KMS-11 (cell line): ENCODE results near the gene PPP1R14B.

Experiments used
- H2AFZ ChIP-seq: fragments of 200-600 bp; sonication (generic); 2 replicates; pipeline ENCODE4 v1.6.1; 2016; ENCODE audit warnings: antibody characterized with exemption, mixed run types, low read depth
- H3K27ac ChIP-seq: fragments of 200-600 bp; sonication (generic); 2 replicates; pipeline ENCODE4 v1.6.1; 2016; ENCODE audit warnings: mild to moderate bottlenecking, mixed run types
- H3K27me3 ChIP-seq: fragments of 200-600 bp; sonication (generic); 2 replicates; pipeline ENCODE4 v1.6.1; 2017; ENCODE audit warnings: mild to moderate bottlenecking, low read depth, mixed run types, moderate library complexity; ENCODE audit not compliant: insufficient read depth
- H3K36me3 ChIP-seq: fragments of 200-600 bp; sonication (generic); 2 replicates; pipeline ENCODE4 v1.6.1; 2017; ENCODE audit warnings: mild to moderate bottlenecking, mixed run types; ENCODE audit not compliant: insufficient read depth
- H3K4me1 ChIP-seq: fragments of 200-600 bp; sonication (generic); 2 replicates; pipeline ENCODE4 v1.6.1; 2016; ENCODE audit warnings: mild to moderate bottlenecking, low read depth, mixed run types; ENCODE audit not compliant: poor library complexity, severe bottlenecking
- H3K4me2 ChIP-seq: fragments of 200-600 bp; sonication (generic); 2 replicates; pipeline ENCODE4 v1.7.0; 2016; ENCODE audit warnings: mild to moderate bottlenecking, mixed run types
- H3K4me3 ChIP-seq: fragments of 200-600 bp; sonication (generic); IDR thresholded peaks from 2 replicates; pipeline ENCODE4 v1.6.1; 2017; ENCODE audit warnings: low read depth, low read length, mixed read lengths; ENCODE audit not compliant: insufficient read depth
- H3K79me2 ChIP-seq: fragments of 200-600 bp; sonication (generic); 2 replicates; pipeline ENCODE4 v1.6.1; 2016; ENCODE audit warnings: low read depth, mixed run types; ENCODE audit not compliant: insufficient read depth
- H3K9ac ChIP-seq: fragments of 200-600 bp; sonication (generic); 2 replicates; pipeline ENCODE4 v1.6.1; 2016; ENCODE audit warnings: mild to moderate bottlenecking, mixed run types
- H4K20me1 ChIP-seq: fragments of 200-600 bp; sonication (generic); 2 replicates; pipeline ENCODE4 v1.6.1; 2016; ENCODE audit warnings: mild to moderate bottlenecking, mixed run types; ENCODE audit not compliant: insufficient read depth
- TF ChIP-seq, protein P1 (sequence below): fragments of 200-600 bp; sonication (generic); conservative IDR thresholded peaks from 2 replicates; pipeline ENCODE4 v1.6.1; 2017; ENCODE audit warnings: low read depth, mild to moderate bottlenecking, antibody characterized with exemption, low read length, moderate library complexity, mixed read lengths

The PPP1R14B gene

GRCh38 chr11:64241491-64242374 is 5.0 kb downstream of the PPP1R14B start:
- TF ChIP-seq, protein P1, sequence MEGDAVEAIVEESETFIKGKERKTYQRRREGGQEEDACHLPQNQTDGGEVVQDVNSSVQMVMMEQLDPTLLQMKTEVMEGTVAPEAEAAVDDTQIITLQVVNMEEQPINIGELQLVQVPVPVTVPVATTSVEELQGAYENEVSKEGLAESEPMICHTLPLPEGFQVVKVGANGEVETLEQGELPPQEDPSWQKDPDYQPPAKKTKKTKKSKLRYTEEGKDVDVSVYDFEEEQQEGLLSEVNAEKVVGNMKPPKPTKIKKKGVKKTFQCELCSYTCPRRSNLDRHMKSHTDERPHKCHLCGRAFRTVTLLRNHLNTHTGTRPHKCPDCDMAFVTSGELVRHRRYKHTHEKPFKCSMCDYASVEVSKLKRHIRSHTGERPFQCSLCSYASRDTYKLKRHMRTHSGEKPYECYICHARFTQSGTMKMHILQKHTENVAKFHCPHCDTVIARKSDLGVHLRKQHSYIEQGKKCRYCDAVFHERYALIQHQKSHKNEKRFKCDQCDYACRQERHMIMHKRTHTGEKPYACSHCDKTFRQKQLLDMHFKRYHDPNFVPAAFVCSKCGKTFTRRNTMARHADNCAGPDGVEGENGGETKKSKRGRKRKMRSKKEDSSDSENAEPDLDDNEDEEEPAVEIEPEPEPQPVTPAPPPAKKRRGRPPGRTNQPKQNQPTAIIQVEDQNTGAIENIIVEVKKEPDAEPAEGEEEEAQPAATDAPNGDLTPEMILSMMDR = 0 out of 2 replicates have a peak, but pooled peaks have one; percentile 9
- H3K27ac ChIP-seq = no peak overlapping the region
- H3K4me1 ChIP-seq = peaks cover 35% of the 10 kb centered on the region
- no peaks in the 10 kb centered on the region for H4K20me1 ChIP-seq
- peak overlapping the region; percentile 52 for H2AFZ ChIP-seq
- peak overlapping the region; percentile 44; the same call in 1 of the 2 replicates for H3K9ac ChIP-seq
- H3K79me2 ChIP-seq = peaks cover 31% of the 10 kb centered on the region
- H3K36me3 ChIP-seq = peaks cover 4% of the 10 kb centered on the region; the same call in 1 of the 2 replicates
- no peaks in the 10 kb centered on the region for H3K27me3 ChIP-seq
- H3K4me3 ChIP-seq = no peak overlapping the region
- H3K4me2 ChIP-seq = peak overlapping the region; percentile 86

DNA sequence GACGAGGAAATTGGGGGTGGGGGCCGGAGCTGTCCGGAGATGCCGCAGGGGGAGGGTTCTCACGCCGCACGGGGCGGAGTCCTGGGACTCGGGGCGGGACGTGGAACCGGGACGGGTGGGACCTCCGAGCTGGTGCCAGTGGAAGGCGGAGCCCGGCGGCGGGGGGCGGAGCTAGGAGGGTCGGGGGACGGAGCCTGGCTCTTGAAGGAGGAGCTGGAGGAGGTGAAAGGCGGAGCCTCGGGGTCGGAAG is 5.6 kb downstream of the PPP1R14B start:
- H3K79me2 ChIP-seq = peaks cover 30% of the 10 kb centered on the region
- H4K20me1 ChIP-seq = no peaks in the 10 kb centered on the region
- H3K4me1 ChIP-seq = peaks cover 35% of the 10 kb centered on the region
- H2AFZ ChIP-seq = 0 out of 2 replicates have a peak overlapping the region, but pooled peaks have one; percentile 35
- no peak overlapping the region for H3K4me3 ChIP-seq
- H3K27me3 ChIP-seq = no peaks in the 10 kb centered on the region
- H3K9ac ChIP-seq = peak overlapping the region; percentile 66
- TF ChIP-seq, protein P1 = no peak
- peaks cover 4% of the 10 kb centered on the region; the same call in 1 of the 2 replicates for H3K36me3 ChIP-seq
- peak overlapping the region; percentile 78 for H3K27ac ChIP-seq
- H3K4me2 ChIP-seq = peak overlapping the region; percentile 63; the same call in 1 of the 2 replicates

DNA sequence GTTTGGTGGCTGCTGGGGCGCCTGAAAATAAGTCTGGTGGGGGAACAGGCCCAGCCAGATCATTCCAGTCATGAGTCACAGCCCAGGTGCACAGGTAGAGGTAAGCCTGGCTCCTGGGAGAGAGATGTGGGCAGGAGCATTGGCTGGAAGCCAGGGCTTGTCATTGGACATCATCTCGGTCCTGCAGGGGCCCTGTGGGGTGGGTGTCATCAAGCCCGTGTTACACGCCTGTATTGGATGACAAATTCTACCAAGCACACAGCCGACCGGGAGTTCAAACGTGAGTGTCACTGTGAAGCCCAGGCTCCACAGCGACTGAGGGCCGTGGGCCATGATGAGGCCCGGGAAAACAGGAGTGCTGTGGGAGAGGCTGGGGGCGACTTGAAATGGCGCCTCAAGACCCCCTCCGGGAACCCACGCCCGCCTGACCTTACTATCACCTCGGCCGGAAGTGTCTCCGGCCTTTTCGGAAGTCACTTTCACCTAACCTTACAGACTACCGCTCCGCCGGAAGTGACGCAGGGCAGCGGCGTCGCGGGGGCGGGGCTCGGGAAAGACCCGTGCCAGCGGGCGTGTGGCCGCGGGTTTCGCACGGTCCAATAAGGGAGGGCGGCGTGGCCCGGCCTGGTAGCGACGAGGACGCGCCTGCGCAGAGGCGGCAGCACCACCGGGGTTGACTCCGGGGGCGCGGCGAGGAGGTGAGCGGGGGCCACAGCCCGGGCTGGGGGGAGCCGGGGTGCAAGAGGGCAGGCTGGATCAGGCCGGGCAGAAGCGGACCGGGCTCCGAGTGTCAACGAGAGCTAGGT is 6.1 kb downstream of the PPP1R14B start, which contains the start of gene FKBP2:
TSS of gene FKBP2 (plus strand) at position 661 of the 806 bp plus-strand sequence. CDS start 1,293 bp downstream, outside the sequence.
- Histone ChIP-seq H3K9ac (peak within 1 kb of the TSS; percentile 66), H4K20me1 (no peaks in the 10 kb centered on the region), H3K27ac (peak within 1 kb of the TSS; percentile 78), H3K4me3 (no peak within 1 kb of the TSS), H3K27me3 (no peaks in the 10 kb centered on the region), H2AFZ (peak within 1 kb of the TSS; percentile 52), H3K4me2 (peak within 1 kb of the TSS; percentile 86), H3K36me3 (peaks cover 4% of the 10 kb centered on the region; the same call in 1 of the 2 replicates), H3K79me2 (peaks cover 24% of the 10 kb centered on the region), H3K4me1 (peaks cover 37% of the 10 kb centered on the region)
- TF ChIP-seq, protein P1 = no peak

DNA sequence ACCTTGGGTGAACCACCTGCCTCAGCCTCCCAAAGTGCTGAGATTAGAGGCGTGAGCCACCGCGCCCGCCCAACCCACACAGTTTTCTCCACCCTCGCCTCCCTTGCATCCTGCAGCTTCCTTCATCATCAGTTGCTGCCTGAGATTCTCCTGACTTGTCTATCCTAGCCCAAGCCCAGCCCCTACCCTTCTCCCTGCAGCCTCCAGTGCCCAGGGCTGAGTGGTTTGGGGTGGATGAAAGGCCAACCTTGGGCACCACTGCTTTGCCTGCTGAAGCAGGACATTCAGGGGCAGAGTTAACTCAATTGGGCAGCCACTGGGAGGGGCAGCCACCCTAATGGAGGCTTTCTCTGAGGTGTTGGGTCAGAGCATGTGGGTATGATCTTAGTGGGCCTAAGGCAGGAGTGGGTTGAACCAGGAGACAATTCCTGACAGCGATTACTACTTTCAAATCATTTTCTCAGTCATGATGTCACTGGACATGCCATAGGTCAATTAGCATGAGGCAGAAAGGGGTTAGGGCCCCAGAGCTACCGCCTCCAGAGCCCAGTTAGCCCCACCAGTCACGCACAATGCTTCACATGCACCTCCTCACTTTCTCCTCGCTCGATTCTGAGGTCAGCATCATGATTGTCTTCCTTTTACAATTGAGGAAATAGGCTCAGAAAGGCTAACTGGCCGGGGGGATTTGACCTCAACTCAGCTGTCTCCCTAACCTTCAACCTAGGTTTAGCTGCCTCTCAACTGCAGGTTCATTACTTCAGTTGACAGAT is 6.9 kb downstream of the PPP1R14B start:
- H3K4me2 ChIP-seq = peak overlapping the region; percentile 63
- peaks cover 17% of the 10 kb centered on the region; the same call in 1 of the 2 replicates for H3K79me2 ChIP-seq
- peak overlapping the region; percentile 78 for H3K27ac ChIP-seq
- H2AFZ ChIP-seq = no peak overlapping the region
- H4K20me1 ChIP-seq = no peaks in the 10 kb centered on the region
- H3K9ac ChIP-seq = peak overlapping the region; percentile 66; the same call in 1 of the 2 replicates
- H3K4me3 ChIP-seq = no peak overlapping the region
- TF ChIP-seq, protein P1 = no peak
- H3K27me3 ChIP-seq = no peaks in the 10 kb centered on the region
- peaks cover 4% of the 10 kb centered on the region; the same call in 1 of the 2 replicates for H3K36me3 ChIP-seq
- H3K4me1 ChIP-seq = peaks cover 39% of the 10 kb centered on the region
